ENCODE data around the gene SGF29.
"Not testable (repeated sequence)": the region's sequence is repeated elsewhere in the genome, so short reads cannot be mapped to it uniquely, and the experiment has no call there.

SGF29 gene

GRCh38 chr16:28610595-28611191 lies 57.0 kb downstream of the SGF29 start:
- H3K4me3 ChIP-seq (IDR thresholded peaks at IDR 0.05; ENCODE audit: insufficient read depth, low read depth, low read length): no peak overlapping the region
- H3K36me3 ChIP-seq (ENCODE audit: insufficient read depth): no peaks in the 10 kb centered on the region
- TF ChIP-seq CTCF (conservative IDR thresholded peaks at IDR 0.05; ENCODE audit: low read depth, low read length): no peak
- no peaks in the 10 kb centered on the region for H3K27me3 ChIP-seq (ENCODE audit: insufficient read depth, low read depth)
- no peak overlapping the region for H3K4me2 ChIP-seq
- no peak overlapping the region for H3K27ac ChIP-seq
- no peak overlapping the region for H2AFZ ChIP-seq (ENCODE audit: low read depth)
- no peaks in the 10 kb centered on the region for H3K4me1 ChIP-seq (ENCODE audit: low read depth, poor library complexity, severe bottlenecking)
- no peaks in the 10 kb centered on the region for H4K20me1 ChIP-seq (ENCODE audit: insufficient read depth)
- H3K79me2 ChIP-seq (ENCODE audit: insufficient read depth, low read depth): no peaks in the 10 kb centered on the region
- H3K9ac ChIP-seq: no peak overlapping the region

GRCh38 chr16:28612359-28613280 lies 58.9 kb downstream of the SGF29 start:
- H3K9ac ChIP-seq; H3K4me3 ChIP-seq (IDR thresholded peaks at IDR 0.05; ENCODE audit: insufficient read depth, low read depth, low read length); H3K4me1 ChIP-seq (ENCODE audit: low read depth, poor library complexity, severe bottlenecking); H3K27me3 ChIP-seq (ENCODE audit: insufficient read depth, low read depth); H2AFZ ChIP-seq (ENCODE audit: low read depth); H4K20me1 ChIP-seq (ENCODE audit: insufficient read depth); H3K36me3 ChIP-seq (ENCODE audit: insufficient read depth); H3K4me2 ChIP-seq; H3K79me2 ChIP-seq (ENCODE audit: insufficient read depth, low read depth); H3K27ac ChIP-seq: not testable (repeated sequence)

GRCh38 chr16:28613912-28614311 lies 60.2 kb downstream of the SGF29 start:
- H2AFZ ChIP-seq (ENCODE audit: low read depth); H4K20me1 ChIP-seq (ENCODE audit: insufficient read depth); H3K27me3 ChIP-seq (ENCODE audit: insufficient read depth, low read depth); H3K4me2 ChIP-seq; H3K79me2 ChIP-seq (ENCODE audit: insufficient read depth, low read depth); H3K4me3 ChIP-seq (IDR thresholded peaks at IDR 0.05; ENCODE audit: insufficient read depth, low read depth, low read length); H3K27ac ChIP-seq; H3K4me1 ChIP-seq (ENCODE audit: low read depth, poor library complexity, severe bottlenecking); H3K36me3 ChIP-seq (ENCODE audit: insufficient read depth); H3K9ac ChIP-seq: not testable (repeated sequence)

- H3K9ac ChIP-seq; H2AFZ ChIP-seq (ENCODE audit: low read depth); H3K27me3 ChIP-seq (ENCODE audit: insufficient read depth, low read depth); H3K79me2 ChIP-seq (ENCODE audit: insufficient read depth, low read depth); H3K4me3 ChIP-seq (IDR thresholded peaks at IDR 0.05; ENCODE audit: insufficient read depth, low read depth, low read length); H4K20me1 ChIP-seq (ENCODE audit: insufficient read depth); H3K36me3 ChIP-seq (ENCODE audit: insufficient read depth); H3K4me1 ChIP-seq (ENCODE audit: low read depth, poor library complexity, severe bottlenecking); H3K4me2 ChIP-seq; H3K27ac ChIP-seq: not testable (repeated sequence)
Measured at GRCh38 chr16:28614561-28614960, 60.8 kb downstream of the SGF29 start.

GRCh38 chr16:28615486-28616223 lies 61.9 kb downstream of the SGF29 start:
- not testable (repeated sequence) for H3K4me1 ChIP-seq (ENCODE audit: low read depth, poor library complexity, severe bottlenecking); H3K9ac ChIP-seq; H3K27me3 ChIP-seq (ENCODE audit: insufficient read depth, low read depth); H3K4me3 ChIP-seq (IDR thresholded peaks at IDR 0.05; ENCODE audit: insufficient read depth, low read depth, low read length); H3K27ac ChIP-seq; H2AFZ ChIP-seq (ENCODE audit: low read depth); H3K36me3 ChIP-seq (ENCODE audit: insufficient read depth); H3K79me2 ChIP-seq (ENCODE audit: insufficient read depth, low read depth); H4K20me1 ChIP-seq (ENCODE audit: insufficient read depth); H3K4me2 ChIP-seq
- TF ChIP-seq CTCF (conservative IDR thresholded peaks at IDR 0.05; ENCODE audit: low read depth, low read length): peak; percentile 44; the same call in 1 of the 2 replicates

GRCh38 chr16:28616224-28616577 lies 62.5 kb downstream of the SGF29 start:
- not testable (repeated sequence) for H3K36me3 ChIP-seq (ENCODE audit: insufficient read depth); H3K27ac ChIP-seq; H3K27me3 ChIP-seq (ENCODE audit: insufficient read depth, low read depth); H3K4me2 ChIP-seq; H3K4me3 ChIP-seq (IDR thresholded peaks at IDR 0.05; ENCODE audit: insufficient read depth, low read depth, low read length); H3K9ac ChIP-seq; H2AFZ ChIP-seq (ENCODE audit: low read depth); H4K20me1 ChIP-seq (ENCODE audit: insufficient read depth); H3K79me2 ChIP-seq (ENCODE audit: insufficient read depth, low read depth); H3K4me1 ChIP-seq (ENCODE audit: low read depth, poor library complexity, severe bottlenecking)

Measured in KMS-11 (cell line).